Liver (tissue), 9 donors: Measurements from ENCODE around the gene B4GALNT2. TPM values are rescaled to one million over a fixed set of nuclear protein-coding genes. Genes with fewer than 3 reads are reported as not detected.

Experiments
- DNase-seq: peaks from one replicate; pipeline ENCODE4 v3.0.0-alpha.2; 2017; ENCODE audit warnings: low spot score
- H3K27ac ChIP-seq, 2 donors: one replicate each; pipeline ENCODE4 v1.7.0; 2013; ENCODE audit warnings: inconsistent platforms in 2 of 2, low read length in 2 of 2, control low read depth in 1 of 2, low read depth in 1 of 2, mild to moderate bottlenecking in 1 of 2
- H3K27me3 ChIP-seq, 4 donors: one replicate each; pipeline versions ENCODE4 v1.6.1 to v1.7.0; 2013; ENCODE audit warnings: low read length in 3 of 4, inconsistent platforms in 1 of 4, mild to moderate bottlenecking in 1 of 4, moderate library complexity in 1 of 4; ENCODE audit not compliant: control insufficient read depth in 4 of 4, insufficient read depth in 4 of 4
- H3K36me3 ChIP-seq, 4 donors: one replicate each; pipeline versions ENCODE4 v1.6.1 to v1.7.0; 2013; ENCODE audit warnings: low read length in 3 of 4, mild to moderate bottlenecking in 3 of 4, low read depth in 1 of 4, moderate library complexity in 1 of 4; ENCODE audit not compliant: control insufficient read depth in 4 of 4, insufficient read depth in 3 of 4
- H3K4me1 ChIP-seq, 4 donors: one replicate each; pipeline versions ENCODE4 v1.6.1 to v1.7.0; 2013; ENCODE audit warnings: low read length in 3 of 4, mild to moderate bottlenecking in 3 of 4, moderate library complexity in 1 of 4; ENCODE audit not compliant: control insufficient read depth in 4 of 4, insufficient read depth in 4 of 4
- H3K4me3 ChIP-seq, 3 donors: one replicate each; pipeline versions ENCODE4 v1.6.1 to v1.7.0; 2013; ENCODE audit warnings: low read length in 3 of 3, control low read depth in 1 of 3, low read depth in 1 of 3, mild to moderate bottlenecking in 1 of 3
- H3K9ac ChIP-seq, 2 donors: one replicate each; pipeline ENCODE4 v1.7.0; 2013; ENCODE audit warnings: low read length in 2 of 2, mild to moderate bottlenecking in 2 of 2, moderate library complexity in 2 of 2, control low read depth in 1 of 2, low read depth in 1 of 2
- H3K9me3 ChIP-seq, 4 donors: one replicate each; pipeline versions ENCODE4 v1.6.1 to v1.7.0; 2013; ENCODE audit warnings: low read length in 3 of 4; ENCODE audit not compliant: control insufficient read depth in 4 of 4
- CTCF ChIP-seq: fragments of 150-350 bp; IDR thresholded peaks from 2 replicates; pipeline ENCODE4 v1.5.1; 2017; ENCODE audit warnings: improper control_type of control experiment, low read depth, low read length; ENCODE audit not compliant: missing input control
- EGR1 ChIP-seq, 2 donors: IDR thresholded peaks; 2 replicates each; pipeline ENCODE4 v1.6.1; 2016 to 2018; ENCODE audit warnings: antibody characterized with exemption in 2 of 2, low read depth in 2 of 2
- FOXA1 ChIP-seq: IDR thresholded peaks from 2 replicates; pipeline ENCODE4 v1.6.1; 2016; ENCODE audit warnings: antibody characterized with exemption
- FOXA2 ChIP-seq: IDR thresholded peaks from 2 replicates; pipeline ENCODE4 v1.6.1; 2016; ENCODE audit warnings: antibody characterized with exemption
- GABPA ChIP-seq, 2 donors: IDR thresholded peaks in 1 of 2; conservative IDR thresholded peaks in 1 of 2; 2 replicates each; pipeline ENCODE4 v1.6.1; 2016; ENCODE audit warnings: antibody characterized with exemption in 2 of 2, mild to moderate bottlenecking in 1 of 2, moderate library complexity in 1 of 2
- HNF4G ChIP-seq: IDR thresholded peaks from 2 replicates; pipeline ENCODE4 v1.6.1; 2016; ENCODE audit warnings: antibody characterized with exemption
- JUND ChIP-seq, 2 donors: IDR thresholded peaks; 2 replicates each; pipeline ENCODE4 v1.6.1; 2016; ENCODE audit warnings: antibody characterized with exemption in 2 of 2
- NR2F2 ChIP-seq: IDR thresholded peaks from 2 replicates; pipeline ENCODE4 v1.6.1; 2016; ENCODE audit warnings: antibody characterized with exemption
- RAD21 ChIP-seq, 2 donors: IDR thresholded peaks; 2 replicates each; pipeline ENCODE4 v1.6.1; 2016; ENCODE audit warnings: antibody characterized with exemption in 2 of 2, mild to moderate bottlenecking in 2 of 2
- REST ChIP-seq: IDR thresholded peaks from 2 replicates; pipeline ENCODE4 v1.6.1; 2016; ENCODE audit warnings: antibody characterized with exemption, mild to moderate bottlenecking
- RXRA ChIP-seq, 2 donors: IDR thresholded peaks; 2 replicates each; pipeline ENCODE4 v1.6.1; 2017 to 2018; ENCODE audit warnings: antibody characterized with exemption in 2 of 2, mild to moderate bottlenecking in 1 of 2
- SP1 ChIP-seq: IDR thresholded peaks from 2 replicates; pipeline ENCODE4 v1.6.1; 2018; ENCODE audit warnings: antibody characterized with exemption, mild to moderate bottlenecking
- TAF1 ChIP-seq: conservative IDR thresholded peaks from 2 replicates; pipeline ENCODE4 v1.6.1; 2016; ENCODE audit warnings: antibody characterized with exemption, mild to moderate bottlenecking
- YY1 ChIP-seq: IDR thresholded peaks from 2 replicates; pipeline ENCODE4 v1.6.1; 2016; ENCODE audit warnings: antibody characterized with exemption, mild to moderate bottlenecking
- ZBTB33 ChIP-seq: IDR thresholded peaks from 2 replicates; pipeline ENCODE4 v1.6.1; 2016; ENCODE audit warnings: antibody characterized with exemption
- WGBS: extraction: QIAGEN DNeasy Blood & Tissue Kit; methylation state at CpG from one replicate; pipeline ENCODE4 v1.1.7; 2013; 5-methylcytosine and 5-hydroxymethylcytosine counted together
- polyA plus RNA-seq, 2 donors: library from polyadenylated mRNA; stranded (reverse) in 1 of 2; unstranded in 1 of 2; fragments of 200-250 nt in 1 of 2; fragments of >200 nt in 1 of 2; fragmentation: Nextera tagmentation in 1 of 2; extraction: Ambion mirVana in 1 of 2; gene quantifications; one replicate each; pipeline versions ENCODE4 v1.2.1 to v1.2.3, GENCODE V29; 2013 to 2015
- total RNA-seq, 2 donors: library from RNA; depleted of rRNA; stranded (reverse); fragments of >200 nt; gene quantifications; one replicate each; pipeline ENCODE4 v1.2.3, GENCODE V29; 2014
- TF ChIP-seq, protein P1 (sequence below): IDR thresholded peaks from 2 replicates; pipeline ENCODE4 v1.6.1; 2016; ENCODE audit warnings: antibody characterized with exemption
- donor health status: healthy.
- donor health status: healthy.
- donor health status: healthy.
- donor health status: healthy.
- donor health status: healthy.

Gene B4GALNT2
- total and polyA plus RNA-seq, 4 donors: not detected

- no peaks in the 10 kb centered on the region for H3K36me3 ChIP-seq
- no peak for TF ChIP-seq FOXA2
- TF ChIP-seq, protein P1, sequence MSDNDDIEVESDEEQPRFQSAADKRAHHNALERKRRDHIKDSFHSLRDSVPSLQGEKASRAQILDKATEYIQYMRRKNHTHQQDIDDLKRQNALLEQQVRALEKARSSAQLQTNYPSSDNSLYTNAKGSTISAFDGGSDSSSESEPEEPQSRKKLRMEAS: no peak
- TF ChIP-seq FOXA1: no peak
- no peak for TF ChIP-seq NR2F2
- TF ChIP-seq YY1: no peak
- TF ChIP-seq EGR1 (IDR thresholded peaks at IDR 0.05; ENCODE audit: low read depth in 2 of 2): no peak
- no peak for TF ChIP-seq RXRA (IDR thresholded peaks at IDR 0.05)
- TF ChIP-seq ZBTB33: no peak
- no peak for TF ChIP-seq HNF4G
- no peak for TF ChIP-seq JUND (IDR thresholded peaks at IDR 0.05)
- no peak for TF ChIP-seq GABPA (IDR thresholded peaks at IDR 0.05 in 1 of 2, conservative IDR thresholded peaks at IDR 0.05 in 1 of 2)
- TF ChIP-seq CTCF: no peak
- TF ChIP-seq RAD21 (IDR thresholded peaks at IDR 0.05): no peak
- TF ChIP-seq TAF1: no peak
- WGBS: 86% methylated on average over 1 of the region's 1 CpG
- no peak for DNase-seq
- no peaks in the 10 kb centered on the region for H3K4me1 ChIP-seq
- H3K27me3 ChIP-seq: no peaks in the 10 kb centered on the region
- H3K4me3 ChIP-seq: no peak overlapping the region
- no peak overlapping the region for H3K9ac ChIP-seq
- no peak overlapping the region for H3K27ac ChIP-seq
- no peaks in the 10 kb centered on the region for H3K9me3 ChIP-seq
These were observed 17.9 kb upstream of the B4GALNT2 start for GRCh38 chr17:49114703-49115102.

DNA sequence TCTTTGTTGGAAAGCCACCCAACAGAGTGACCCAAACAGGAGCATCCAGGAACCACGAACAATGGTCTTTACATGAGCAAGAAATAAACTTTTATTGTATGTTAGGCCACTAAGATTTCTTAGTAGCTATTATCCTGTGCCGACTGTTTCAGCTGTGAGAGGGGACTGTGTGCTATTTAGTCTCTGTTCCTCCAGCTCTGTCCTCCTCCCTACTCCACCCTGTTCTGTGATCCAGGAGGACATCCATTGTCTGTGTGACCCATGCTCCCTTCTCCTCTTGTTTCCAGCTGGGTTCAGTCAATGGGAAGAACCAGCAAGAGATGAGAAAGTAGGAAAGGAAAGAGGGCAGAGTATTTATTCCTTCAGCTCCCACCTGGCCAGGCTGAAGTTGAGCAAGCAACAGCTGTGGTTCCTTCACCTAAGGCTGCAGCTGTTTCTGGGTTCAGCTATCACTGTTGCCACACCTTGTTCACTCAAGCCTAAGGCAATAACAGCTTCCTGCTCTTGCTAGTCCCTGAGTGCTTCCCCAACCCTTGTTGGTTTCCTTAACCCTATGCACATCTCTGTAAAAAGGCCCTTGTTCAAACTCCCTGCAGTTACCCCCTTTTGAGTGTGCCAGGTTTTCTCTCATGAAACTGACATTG, 14.9 kb upstream of the B4GALNT2 start:
- Histone ChIP-seq H3K36me3 (no peaks in the 10 kb centered on the region), H3K9me3 (no peaks in the 10 kb centered on the region), H3K27me3 (no peaks in the 10 kb centered on the region), H3K4me1 (no peaks in the 10 kb centered on the region), H3K4me3 (no peak overlapping the region), H3K27ac (no peak overlapping the region), H3K9ac (no peak overlapping the region)
- TF ChIP-seq, protein P1: no peak
- no peak for TF ChIP-seq SP1
- no peak for TF ChIP-seq RXRA (IDR thresholded peaks at IDR 0.05)
- TF ChIP-seq JUND (IDR thresholded peaks at IDR 0.05): no peak
- TF ChIP-seq TAF1: no peak
- no peak for TF ChIP-seq NR2F2
- no peak for TF ChIP-seq FOXA2
- TF ChIP-seq REST: no peak
- no peak for TF ChIP-seq CTCF
- WGBS: 74% methylated on average over 2 of the region's 2 CpGs
- DNase-seq: no peak
